NT2/D1 (cell line): Measurements from ENCODE around the gene MAD2L2.

Source experiments
- SUZ12 ChIP-seq: IDR thresholded peaks from 2 replicates; pipeline ENCODE4 v1.6.1; 2011; ENCODE audit not compliant: insufficient read length, insufficient read depth; ENCODE audit errors: extremely low read depth
- YY1 ChIP-seq: IDR thresholded peaks from 2 replicates; pipeline ENCODE4 v1.6.1; 2011; ENCODE audit not compliant: insufficient read length, insufficient read depth
- ZNF274 ChIP-seq: IDR thresholded peaks from 2 replicates; pipeline ENCODE4 v1.6.1; 2011; ENCODE audit warnings: mild to moderate bottlenecking, low read depth, low read length

DNA sequence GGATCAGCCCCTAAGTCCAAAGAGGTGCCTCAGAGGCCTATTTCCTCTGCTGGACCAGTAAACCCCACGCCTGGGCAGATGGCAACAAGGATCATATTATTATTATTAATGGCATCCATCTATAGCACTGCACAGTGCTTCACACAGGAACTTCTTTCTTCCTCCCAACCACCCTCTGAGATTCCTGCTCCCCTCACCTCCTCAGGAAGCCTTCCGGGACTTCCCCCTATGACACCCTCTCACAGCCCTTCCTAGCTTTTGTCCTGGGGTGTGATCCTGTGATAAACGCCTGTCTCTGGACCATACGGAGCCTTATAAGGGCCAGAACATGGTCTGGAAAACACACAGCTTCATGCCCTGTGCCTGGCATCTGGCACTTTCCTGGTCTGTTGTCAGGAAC is 29.9 kb downstream of the MAD2L2 start:
- no peak for TF ChIP-seq SUZ12
- TF ChIP-seq ZNF274: no peak
- no peak for TF ChIP-seq YY1
